Lower leg skin (tissue), 3 donors: ENCODE data around the gene SEC31A.

Experiments used
- POLR2A ChIP-seq, 2 donors: fragments of 450-650 bp; IDR thresholded peaks; one replicate each; pipeline ENCODE4 v1.6.1; 2016 to 2017; ENCODE audit warnings: antibody characterized with exemption in 2 of 2, mild to moderate bottlenecking in 1 of 2, moderate library complexity in 1 of 2
- TF ChIP-seq, protein P1 (sequence below), 3 donors: fragments of 450-650 bp; IDR thresholded peaks; one replicate each; pipeline ENCODE4 v1.5.1; 2016; ENCODE audit warnings: antibody characterized with exemption in 3 of 3, mild to moderate bottlenecking in 3 of 3, moderate library complexity in 2 of 3

DNA sequence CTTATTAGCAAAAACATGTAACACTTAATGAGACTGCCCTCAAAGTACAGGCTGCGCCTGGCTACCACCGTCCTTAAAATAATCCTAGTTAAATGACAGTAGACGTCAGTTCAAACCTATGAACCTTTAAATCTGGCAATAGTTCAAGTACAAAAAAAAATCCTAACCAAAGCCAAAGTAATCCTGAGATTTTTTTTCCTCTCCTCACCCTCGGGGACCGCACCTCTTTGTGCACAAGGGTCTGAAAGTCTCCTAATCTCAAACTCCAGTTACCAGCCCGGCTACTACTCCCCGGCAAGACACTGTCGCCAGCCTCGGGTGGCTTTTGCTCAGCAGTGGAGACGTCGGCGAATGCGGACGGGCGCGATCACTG lies 439 bp downstream of the SEC31A start:
- TF ChIP-seq, protein P1, sequence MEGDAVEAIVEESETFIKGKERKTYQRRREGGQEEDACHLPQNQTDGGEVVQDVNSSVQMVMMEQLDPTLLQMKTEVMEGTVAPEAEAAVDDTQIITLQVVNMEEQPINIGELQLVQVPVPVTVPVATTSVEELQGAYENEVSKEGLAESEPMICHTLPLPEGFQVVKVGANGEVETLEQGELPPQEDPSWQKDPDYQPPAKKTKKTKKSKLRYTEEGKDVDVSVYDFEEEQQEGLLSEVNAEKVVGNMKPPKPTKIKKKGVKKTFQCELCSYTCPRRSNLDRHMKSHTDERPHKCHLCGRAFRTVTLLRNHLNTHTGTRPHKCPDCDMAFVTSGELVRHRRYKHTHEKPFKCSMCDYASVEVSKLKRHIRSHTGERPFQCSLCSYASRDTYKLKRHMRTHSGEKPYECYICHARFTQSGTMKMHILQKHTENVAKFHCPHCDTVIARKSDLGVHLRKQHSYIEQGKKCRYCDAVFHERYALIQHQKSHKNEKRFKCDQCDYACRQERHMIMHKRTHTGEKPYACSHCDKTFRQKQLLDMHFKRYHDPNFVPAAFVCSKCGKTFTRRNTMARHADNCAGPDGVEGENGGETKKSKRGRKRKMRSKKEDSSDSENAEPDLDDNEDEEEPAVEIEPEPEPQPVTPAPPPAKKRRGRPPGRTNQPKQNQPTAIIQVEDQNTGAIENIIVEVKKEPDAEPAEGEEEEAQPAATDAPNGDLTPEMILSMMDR (IDR thresholded peaks at IDR 0.05), result no peak
- TF ChIP-seq POLR2A (IDR thresholded peaks at IDR 0.05), result no peak
